PC-9 (cell line): ENCODE measurements around the gene SHROOM3. TPM values are rescaled to one million over a fixed set of nuclear protein-coding genes. Genes with fewer than 3 reads are reported as not detected.

Source experiments
- BruUV-seq: library from RNA; stranded (reverse); fragments of 400-500 nt; replicated peaks from 2 replicates; lab custom pipeline; 2021; lab: Mats Ljungman, UMichigan
- CTCF ChIA-PET: fragments of 300-600 bp; sonication (Branson Sonifier 250); formaldehyde crosslinking; loops from one replicate; lab custom pipeline; 2022; ENCODE audit warnings: antibody characterized with exemption; lab: Charles Lee
- POLR2A ChIA-PET: fragments of 300-600 bp; sonication (Branson Sonifier 250); formaldehyde crosslinking; loops from one replicate; lab custom pipeline; 2022; ENCODE audit warnings: antibody characterized with exemption; ENCODE audit not compliant: unreplicated experiment; lab: Charles Lee
- DNase-seq, 2 experiments: peaks; one replicate each; pipeline versions ENCODE4 v3.0.0 to v3.0.0-alpha.2; 2015 to 2022; ENCODE audit warnings: mixed read lengths in 1 of 2
- H2AFZ ChIP-seq: fragments of 200-600 bp; sonication (generic); 2 replicates; pipeline ENCODE4 v1.8.1; 2017; ENCODE audit warnings: antibody characterized with exemption
- H3F3A ChIP-seq: fragments of 200-600 bp; sonication (generic); 2 replicates; pipeline ENCODE4 v1.8.1; 2017; ENCODE audit warnings: antibody characterized with exemption, mild to moderate bottlenecking, low read depth; ENCODE audit not compliant: insufficient read depth
- H3K27ac ChIP-seq: fragments of 200-600 bp; sonication (generic); 2 replicates; pipeline ENCODE4 v1.6.1; 2016; ENCODE audit warnings: mixed run types
- H3K27me3 ChIP-seq: fragments of 200-600 bp; sonication (generic); 2 replicates; pipeline ENCODE4 v1.6.1; 2016; ENCODE audit warnings: low read depth, mixed run types; ENCODE audit not compliant: insufficient read depth
- H3K36me3 ChIP-seq: fragments of 200-600 bp; sonication (generic); 2 replicates; pipeline ENCODE4 v1.6.1; 2016; ENCODE audit warnings: low read depth, mixed run types
- H3K4me1 ChIP-seq: fragments of 200-600 bp; sonication (generic); replicated peaks from 2 replicates; pipeline ENCODE4 v1.6.1; 2016; ENCODE audit warnings: mixed run types; ENCODE audit not compliant: insufficient read depth
- H3K4me2 ChIP-seq: fragments of 200-600 bp; sonication (generic); 2 replicates; pipeline ENCODE4 v1.6.1; 2017; ENCODE audit warnings: mixed run types
- H3K4me3 ChIP-seq: fragments of 200-600 bp; sonication (generic); 2 replicates; pipeline ENCODE4 v1.6.1; 2016; ENCODE audit warnings: mixed run types
- H3K79me2 ChIP-seq: fragments of 200-600 bp; sonication (generic); 2 replicates; pipeline ENCODE4 v1.6.1; 2017; ENCODE audit warnings: low read depth, mixed run types
- H3K9me2 ChIP-seq: fragments of 200-600 bp; sonication (generic); 2 replicates; pipeline ENCODE4 v1.8.1; 2017; ENCODE audit warnings: mild to moderate bottlenecking; ENCODE audit not compliant: insufficient read depth
- H3K9me3 ChIP-seq: fragments of 200-600 bp; sonication (generic); 2 replicates; pipeline ENCODE4 v1.8.1; 2016; ENCODE audit warnings: low read depth; ENCODE audit not compliant: insufficient read depth
- H4K20me1 ChIP-seq: fragments of 200-600 bp; sonication (generic); 2 replicates; pipeline ENCODE4 v1.8.1; 2017; ENCODE audit not compliant: insufficient read depth
- CTCF ChIP-seq: fragments of 200-600 bp; sonication (generic); conservative IDR thresholded peaks from 2 replicates; pipeline ENCODE4 v1.6.1; 2017; ENCODE audit warnings: mixed run types, antibody characterized with exemption, mild to moderate bottlenecking, moderate library complexity
- EZH2 ChIP-seq: fragments of 200-600 bp; sonication (generic); IDR thresholded peaks from 2 replicates; pipeline ENCODE4 v1.8.0; 2017; ENCODE audit warnings: antibody characterized with exemption, low read depth
- intact Hi-C: fragments of 100-400 bp; cut with micrococcal nuclease; formaldehyde crosslinking; loops from one replicate; pipeline ENCODE4 v1.10.0; 2022; ENCODE audit not compliant: unreplicated experiment
- total RNA-seq: library from RNA; stranded (reverse); gene quantifications from 2 replicates; pipeline ENCODE4 v1.2.3, GENCODE V29; 2021

SHROOM3 gene
- total RNA-seq, 1 experiment from 2014 or later: 44.3 TPM

- Histone ChIP-seq H3K4me3 (no peak overlapping the region), H3K9me3 (no peaks in the 10 kb centered on the region), H3K79me2 (peaks cover 81% of the 10 kb centered on the region), H3K27me3 (no peaks in the 10 kb centered on the region), H3K27ac (peak overlapping the region; percentile 42), H3F3A (peaks cover 14% of the 10 kb centered on the region; the same call in 1 of the 2 replicates), H3K4me2 (peak overlapping the region; percentile 7; the same call in 1 of the 2 replicates), H2AFZ (no peak overlapping the region), H3K4me1 (peaks cover 13% of the 10 kb centered on the region), H3K9me2 (no peaks in the 10 kb centered on the region), H4K20me1 (no peaks in the 10 kb centered on the region), H3K36me3 (peaks cover 4% of the 10 kb centered on the region; the same call in 1 of the 2 replicates)
- ChIA-PET POLR2A (no interaction called here), CTCF (no interaction called here)
- BruUV-seq: no TSS peak
- intact Hi-C loops: no loop called here
- no peak for TF ChIP-seq EZH2
- TF ChIP-seq CTCF: no peak
- DNase-seq: no peak
These were observed 282.4 kb downstream of the SHROOM3 start for GRCh38 chr4:76717431-76717830.

- POLR2A ChIA-PET: no interaction called here
- no peak overlapping the region for H3K4me2 ChIP-seq
- BruUV-seq: no TSS peak
These were observed 283.0 kb downstream of the SHROOM3 start for GRCh38 chr4:76718021-76718420.

GRCh38 chr4:76718831-76719230 lies 283.8 kb downstream of the SHROOM3 start:
- no peak for DNase-seq
- Histone ChIP-seq H4K20me1 (no peaks in the 10 kb centered on the region), H3F3A (0 out of 2 replicates have a peak, but pooled peaks cover 9% of the 10 kb centered on the region), H3K4me3 (no peak overlapping the region), H3K4me1 (peaks cover 27% of the 10 kb centered on the region), H3K79me2 (peaks cover 89% of the 10 kb centered on the region), H3K9me3 (no peaks in the 10 kb centered on the region), H3K36me3 (peaks cover 4% of the 10 kb centered on the region; the same call in 1 of the 2 replicates), H3K27ac (no peak overlapping the region), H3K27me3 (no peaks in the 10 kb centered on the region), H3K4me2 (no peak overlapping the region), H3K9me2 (no peaks in the 10 kb centered on the region), H2AFZ (no peak overlapping the region)
- CTCF ChIA-PET: no interaction called here
- intact Hi-C loops: loop anchor here (1.0 kb wide), 1 partner anchor 33 kb away; no protein-coding TSS in a partner anchor
- TF ChIP-seq CTCF: no peak
- TF ChIP-seq EZH2: no peak
- no TSS peak for BruUV-seq
- POLR2A ChIA-PET: no interaction called here

More at GRCh38 chr4:76718021-76718420, 283.0 kb downstream of the SHROOM3 start:
- Histone ChIP-seq H3K9me2 (no peaks in the 10 kb centered on the region), H3K36me3 (peaks cover 4% of the 10 kb centered on the region; the same call in 1 of the 2 replicates), H3K4me3 (no peak overlapping the region), H3K27ac (no peak overlapping the region), H3K27me3 (no peaks in the 10 kb centered on the region), H3F3A (0 out of 2 replicates have a peak, but pooled peaks cover 9% of the 10 kb centered on the region), H4K20me1 (no peaks in the 10 kb centered on the region), H3K4me1 (peaks cover 19% of the 10 kb centered on the region), H3K9me3 (no peaks in the 10 kb centered on the region), H3K79me2 (peaks cover 83% of the 10 kb centered on the region), H2AFZ (no peak overlapping the region)
- DNase-seq: no peak
- no peak for TF ChIP-seq CTCF
- TF ChIP-seq EZH2: no peak
- intact Hi-C loops: loop anchor here (1.0 kb wide), 1 partner anchor 34 kb away; no protein-coding TSS in a partner anchor
- CTCF ChIA-PET: no interaction called here
